ENCODE results near the gene FLT1.

FLT1 gene

GRCh38 chr13:28355046-28355821, 139.7 kb downstream of the FLT1 start:
- no peak for DNase-seq (ENCODE audit: extremely low read depth in 1 of 2, low read depth in 1 of 2)

- DNase-seq (ENCODE audit: extremely low read depth in 1 of 2, low read depth in 1 of 2) = no peak
Observed at GRCh38 chr13:28353679-28354078, 141.2 kb downstream of the FLT1 start.

- DNase-seq (ENCODE audit: extremely low read depth in 1 of 2, low read depth in 1 of 2) = no peak
Observed at GRCh38 chr13:28349907-28350654, 144.8 kb downstream of the FLT1 start.

GRCh38 chr13:28349371-28349770, 145.6 kb downstream of the FLT1 start:
- DNase-seq (ENCODE audit: extremely low read depth in 1 of 2, low read depth in 1 of 2) = no peak

DNA sequence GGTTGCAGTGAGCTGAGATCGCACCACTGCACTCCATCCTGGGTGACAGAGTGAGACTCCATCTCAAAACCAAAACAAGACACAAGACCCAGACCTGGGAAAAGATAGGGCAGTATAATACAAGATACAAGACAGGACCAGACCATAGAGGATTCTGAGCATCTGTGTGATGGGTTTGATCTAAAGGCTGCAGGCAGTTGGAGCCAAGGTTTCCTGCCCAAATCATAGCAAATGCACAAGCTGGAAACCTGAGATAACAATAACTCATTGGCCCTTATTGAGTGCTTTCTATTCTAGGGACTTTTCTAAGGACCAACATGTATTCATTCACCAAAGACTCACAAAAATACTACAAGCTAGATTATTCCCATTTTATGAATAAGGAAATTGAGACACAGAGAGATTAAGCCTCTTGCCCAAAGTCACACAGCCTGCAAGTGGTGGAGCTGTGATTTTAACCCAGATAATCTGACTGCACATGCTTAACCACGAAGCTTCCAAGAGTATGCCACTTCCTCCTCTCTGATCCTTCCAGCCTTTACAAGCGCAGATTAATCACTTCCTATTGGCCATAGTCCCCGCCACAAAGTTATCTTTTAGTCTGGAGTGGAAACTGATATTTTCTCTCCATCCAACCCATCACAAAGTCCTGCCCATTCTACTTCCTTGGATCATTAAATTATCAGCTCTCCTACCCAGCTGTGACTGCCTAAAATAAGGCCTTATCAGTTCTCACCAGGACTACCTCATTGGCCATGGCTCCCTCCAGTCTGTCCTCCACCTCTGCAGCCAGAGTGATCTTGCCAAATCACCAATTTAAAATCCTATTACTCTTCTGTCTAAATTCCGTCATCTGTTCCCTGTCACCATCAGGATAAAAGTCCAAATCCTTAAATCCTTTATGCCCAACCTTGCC, 147.2 kb downstream of the FLT1 start:
- DNase-seq (ENCODE audit: extremely low read depth in 1 of 2, low read depth in 1 of 2) = no peak

DNA sequence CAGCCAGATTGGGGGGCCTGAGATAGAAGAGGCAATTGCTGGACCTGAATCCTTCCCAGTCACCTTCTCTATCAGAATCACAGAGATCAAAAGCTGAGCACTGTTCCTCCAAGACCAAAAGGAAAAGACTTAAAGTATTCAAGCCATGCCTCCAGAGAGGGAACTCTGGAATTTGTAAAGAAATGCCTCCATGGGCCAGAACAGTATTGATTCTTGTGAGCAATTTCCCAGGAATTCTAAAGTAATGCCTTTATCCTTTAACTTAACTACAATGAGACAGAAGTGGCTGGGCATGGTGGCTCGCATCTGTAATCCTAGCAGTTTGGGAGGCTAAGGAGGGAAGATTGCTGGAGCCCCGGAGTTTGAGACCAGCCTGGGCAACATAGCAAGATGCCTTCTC, 148.8 kb downstream of the FLT1 start:
- DNase-seq (ENCODE audit: extremely low read depth in 1 of 2, low read depth in 1 of 2) = no peak

- no peak for DNase-seq (ENCODE audit: extremely low read depth in 1 of 2, low read depth in 1 of 2)
Observed at GRCh38 chr13:28344163-28344562, 150.8 kb downstream of the FLT1 start.

DNA sequence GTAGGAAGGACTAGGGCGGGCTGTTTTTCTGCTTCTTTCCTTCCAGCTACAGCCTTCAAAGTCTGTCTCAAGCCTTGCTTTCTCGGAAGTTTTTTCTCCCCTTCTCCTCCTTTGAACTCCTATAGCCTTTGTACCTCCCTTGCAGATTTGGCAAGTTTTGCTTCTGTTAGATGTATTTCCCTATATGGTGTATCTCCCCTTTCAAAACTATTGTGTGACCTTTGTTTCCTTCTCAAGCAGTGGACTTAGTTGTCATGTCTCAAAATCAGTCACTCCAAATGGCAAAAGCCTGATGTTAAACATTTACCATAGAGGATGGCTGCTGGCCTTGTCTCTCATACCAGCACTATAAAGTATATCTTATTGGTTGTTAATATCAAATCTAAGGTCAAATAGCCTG, 152.7 kb downstream of the FLT1 start:
- no peak for DNase-seq (ENCODE audit: extremely low read depth in 1 of 2, low read depth in 1 of 2)

- no peak for DNase-seq (ENCODE audit: extremely low read depth in 1 of 2, low read depth in 1 of 2)
Observed at GRCh38 chr13:28340272-28340793, 154.6 kb downstream of the FLT1 start.

DNA sequence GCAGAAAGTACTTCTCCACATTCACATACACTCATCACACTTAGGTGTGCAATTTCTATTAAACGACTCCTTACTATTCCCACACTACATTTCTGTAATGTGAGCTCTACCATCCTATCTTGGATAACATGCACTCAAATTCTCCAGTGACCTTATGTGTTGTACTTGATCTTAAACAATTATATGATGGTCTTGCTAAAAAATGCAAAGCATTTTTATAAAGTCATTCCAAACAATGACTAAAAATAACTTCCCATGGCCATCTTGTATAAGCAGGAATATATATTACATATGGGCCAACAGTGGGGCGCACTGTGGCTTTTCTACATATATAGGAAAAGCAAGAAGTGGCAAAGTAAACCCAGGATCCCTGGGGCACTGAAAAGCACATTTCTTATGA, 155.5 kb downstream of the FLT1 start:
- DNase-seq (ENCODE audit: extremely low read depth in 1 of 2, low read depth in 1 of 2) = no peak

- DNase-seq (ENCODE audit: extremely low read depth in 1 of 2, low read depth in 1 of 2) = no peak
Observed at GRCh38 chr13:28338742-28339141, 156.2 kb downstream of the FLT1 start.

GRCh38 chr13:28338006-28338574, 156.8 kb downstream of the FLT1 start:
- no peak for DNase-seq (ENCODE audit: extremely low read depth in 1 of 2, low read depth in 1 of 2)

DNA sequence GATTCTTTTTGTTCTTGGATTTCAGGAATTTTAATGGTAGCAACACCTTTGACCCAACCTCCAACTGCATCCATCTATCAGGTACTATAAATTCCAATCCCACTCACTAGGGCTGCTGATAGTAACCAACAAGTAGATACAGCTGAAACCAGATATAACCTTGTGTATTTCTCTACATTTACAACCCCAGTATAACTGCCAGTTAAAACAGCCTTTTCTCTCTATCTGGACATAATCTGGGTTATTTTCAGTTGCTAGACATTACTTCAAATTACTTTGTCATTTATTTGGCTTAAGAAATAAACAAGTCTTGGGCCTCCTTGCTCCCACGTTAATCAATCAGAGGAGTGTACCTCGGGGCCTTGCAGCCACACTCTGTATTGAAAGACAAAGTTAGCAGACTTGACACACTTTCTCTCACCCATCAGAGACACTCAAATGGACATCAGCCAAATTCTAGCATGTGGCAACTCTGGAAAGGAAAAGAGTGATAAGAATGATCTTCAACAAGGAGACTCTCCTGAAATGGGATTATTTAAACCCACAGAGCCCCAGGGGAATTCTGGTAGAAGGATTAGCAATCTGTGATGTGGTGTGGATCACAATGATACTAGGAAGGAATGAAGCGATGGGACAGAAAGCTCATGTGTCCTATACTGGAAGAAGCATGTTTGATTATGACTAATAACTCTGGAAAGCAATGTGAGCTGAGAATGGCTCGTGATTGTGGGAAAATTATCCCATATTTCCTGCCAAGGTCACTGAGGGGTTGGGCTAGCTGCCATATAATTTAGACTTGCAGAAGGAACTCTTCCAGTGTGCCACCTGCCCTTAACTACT, 157.5 kb downstream of the FLT1 start:
- no peak for DNase-seq (ENCODE audit: extremely low read depth in 1 of 2, low read depth in 1 of 2)

DNA sequence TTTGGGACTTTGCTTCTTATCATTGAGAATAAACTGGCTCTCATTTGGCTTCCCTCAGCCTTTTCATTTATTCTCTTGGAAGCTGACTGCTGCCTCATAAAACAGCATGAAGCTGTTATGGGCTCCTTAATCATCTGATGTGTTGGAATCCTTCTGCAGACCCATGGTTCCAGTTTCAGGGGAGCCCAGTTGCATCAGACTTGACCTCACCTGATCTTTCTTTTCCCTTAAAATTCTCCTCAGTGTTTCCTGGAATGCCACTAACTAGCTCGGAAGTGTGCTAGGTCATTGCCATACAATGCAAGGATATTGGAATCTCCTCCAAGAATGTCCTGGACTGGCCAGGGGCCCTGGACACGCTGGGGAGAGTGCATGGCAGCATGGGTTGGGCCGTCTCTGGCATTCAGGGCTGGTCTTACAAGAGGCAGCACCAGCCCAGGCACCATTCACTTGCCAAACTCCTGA, 158.7 kb downstream of the FLT1 start:
- no peak for DNase-seq (ENCODE audit: extremely low read depth in 1 of 2, low read depth in 1 of 2)

DNA sequence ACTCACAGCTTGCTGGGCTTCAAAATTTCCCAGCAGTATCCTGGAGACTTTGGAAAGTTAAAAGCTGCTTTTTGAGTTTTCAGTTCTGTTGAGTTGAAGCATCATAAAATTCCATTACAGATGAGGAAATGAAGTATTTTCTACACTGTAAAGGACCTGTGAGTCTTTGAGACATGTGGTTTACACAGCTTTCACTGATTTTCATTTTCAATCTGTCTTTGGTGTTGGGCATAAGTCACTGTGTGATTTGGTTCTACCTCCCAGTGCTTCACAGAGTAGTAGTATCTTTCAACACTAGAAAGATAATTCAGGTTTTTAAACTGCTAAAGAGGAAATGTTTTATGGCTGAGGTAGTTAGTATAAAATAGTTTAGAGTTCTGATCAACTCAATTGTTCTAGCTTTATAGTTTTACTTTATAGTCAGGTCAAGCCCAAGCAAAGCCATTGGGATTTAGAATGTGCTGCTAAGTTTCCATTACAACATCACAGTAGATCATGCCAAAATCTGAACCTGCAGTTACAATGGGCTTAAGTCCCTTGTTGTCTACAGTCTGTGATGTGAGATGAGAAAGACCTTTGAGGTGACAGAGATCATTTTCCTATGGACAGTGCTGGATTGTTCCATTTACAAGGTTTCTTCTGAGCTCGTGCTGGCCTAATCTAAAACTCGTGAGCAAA, 161.6 kb downstream of the FLT1 start:
- DNase-seq (ENCODE audit: extremely low read depth in 1 of 2, low read depth in 1 of 2) = no peak

GRCh38 chr13:28329395-28330158, 165.4 kb downstream of the FLT1 start:
- no peak for DNase-seq (ENCODE audit: extremely low read depth in 1 of 2, low read depth in 1 of 2)

GRCh38 chr13:28328271-28328607, 166.7 kb downstream of the FLT1 start:
- DNase-seq (ENCODE audit: extremely low read depth in 1 of 2, low read depth in 1 of 2) = no peak

Data from activated CD8-positive, alpha-beta memory T cell treated with anti-CD3 and anti-CD28 coated beads for 1 hour (primary cell).